ENCODE results near the gene PHAF1. TPM values are rescaled to one million over a fixed set of nuclear protein-coding genes. Genes with fewer than 3 reads are reported as not detected.

The PHAF1 gene
- total RNA-seq, 1 donor from 2014 or later, result 14.2 TPM

- DNase-seq (ENCODE audit: low spot score), result no peak
Measured at GRCh38 chr16:67180166-67180565, 70.4 kb downstream of the PHAF1 start.

- DNase-seq (ENCODE audit: low spot score), result no peak
Measured at GRCh38 chr16:67181346-67181745, 71.6 kb downstream of the PHAF1 start.

GRCh38 chr16:67182288-67182687 is 72.5 kb downstream of the PHAF1 start:
- DNase-seq (ENCODE audit: low spot score), result no peak

- no peak for DNase-seq (ENCODE audit: low spot score)
Measured at GRCh38 chr16:67183284-67183626, 73.5 kb downstream of the PHAF1 start.

- DNase-seq (ENCODE audit: low spot score), result peak; percentile 94
Measured at GRCh38 chr16:67183627-67184452, 74.1 kb downstream of the PHAF1 start, which contains the start of gene MATCAP1. Gene MATCAP1 (minus strand): TSS chr16:67183963. CDS start chr16:67180610, 3,353 bp downstream.

- DNase-seq (ENCODE audit: low spot score), result no peak
Measured at GRCh38 chr16:67184453-67184994, 74.8 kb downstream of the PHAF1 start.

- DNase-seq (ENCODE audit: low spot score), result peak; percentile 92
Measured at GRCh38 chr16:67184995-67185650, 75.4 kb downstream of the PHAF1 start.

- DNase-seq (ENCODE audit: low spot score), result no peak
Measured at GRCh38 chr16:67185651-67186134, 76.0 kb downstream of the PHAF1 start.

GRCh38 chr16:67186550-67186950 is 76.8 kb downstream of the PHAF1 start:
- no peak for DNase-seq (ENCODE audit: low spot score)

- no peak for DNase-seq (ENCODE audit: low spot score)
Measured at GRCh38 chr16:67187175-67187890, 77.6 kb downstream of the PHAF1 start.

- no peak for DNase-seq (ENCODE audit: low spot score)
Measured at GRCh38 chr16:67188323-67188722, 78.6 kb downstream of the PHAF1 start.

- no peak for DNase-seq (ENCODE audit: low spot score)
Measured at GRCh38 chr16:67188798-67189197, 79.1 kb downstream of the PHAF1 start.

GRCh38 chr16:67190041-67190440 is 80.3 kb downstream of the PHAF1 start, which contains the start of gene EXOC3L1:
Gene EXOC3L1 (minus strand): TSS chr16:67190136. CDS start chr16:67189676, 460 bp downstream.
- DNase-seq (ENCODE audit: low spot score), result no peak

GRCh38 chr16:67190448-67191399 is 81.0 kb downstream of the PHAF1 start:
- no peak for DNase-seq (ENCODE audit: low spot score)

GRCh38 chr16:67191411-67191994 is 81.8 kb downstream of the PHAF1 start:
- DNase-seq (ENCODE audit: low spot score), result no peak

- DNase-seq (ENCODE audit: low spot score), result peak; percentile 91
Measured at GRCh38 chr16:67191995-67192681, 82.4 kb downstream of the PHAF1 start, which contains the start of gene E2F4. Gene E2F4 (plus strand): TSS chr16:67192155. CDS start chr16:67192228, 73 bp downstream.

- no peak for DNase-seq (ENCODE audit: low spot score)
Measured at GRCh38 chr16:67192781-67193361, 83.1 kb downstream of the PHAF1 start.

GRCh38 chr16:67193536-67193935 is 83.8 kb downstream of the PHAF1 start:
- DNase-seq (ENCODE audit: low spot score), result no peak

GRCh38 chr16:67194260-67194659 is 84.5 kb downstream of the PHAF1 start:
- no peak for DNase-seq (ENCODE audit: low spot score)
